ENCODE results near the gene NF1.

Gene NF1

DNA sequence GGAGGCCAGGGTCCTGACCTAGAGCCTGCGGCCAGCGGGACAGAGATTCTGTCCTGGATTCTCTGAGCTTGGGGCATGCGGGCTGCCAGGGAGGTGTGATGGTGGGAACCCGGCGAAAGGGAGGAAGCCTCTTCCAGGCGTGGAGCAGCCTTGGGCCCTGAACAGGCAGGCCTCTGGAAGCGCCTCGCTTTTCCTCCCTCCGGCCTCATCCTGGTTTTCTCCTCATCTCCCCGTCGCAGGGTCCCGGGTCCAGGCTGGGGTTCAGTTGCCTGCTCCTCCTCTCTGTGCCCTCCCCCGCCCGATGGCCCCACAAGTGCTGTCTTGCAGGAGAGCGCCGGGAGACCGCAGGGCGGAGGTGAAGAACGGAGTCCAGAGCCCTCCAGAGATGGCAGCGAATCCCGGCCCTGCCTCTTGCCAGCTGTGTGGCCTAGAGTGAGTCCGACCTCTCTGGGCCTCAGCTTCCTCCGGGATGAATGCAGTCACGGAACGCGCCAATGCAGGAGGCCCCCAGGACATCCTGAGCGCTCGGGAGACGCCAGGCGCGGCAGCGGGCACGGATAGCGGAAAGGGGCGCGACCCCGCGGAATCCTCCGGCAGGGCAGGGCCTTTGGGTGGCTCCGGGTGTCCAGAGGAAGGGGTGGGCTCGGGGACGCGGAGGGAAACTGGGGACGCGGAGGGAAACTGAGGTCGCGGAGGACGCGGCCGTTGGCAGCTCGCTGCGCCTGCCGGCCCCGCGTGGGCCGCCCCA lies 296.1 kb downstream of the NF1 start:
- Histone ChIP-seq H3K9ac (ENCODE audit: low read length) (no peak overlapping the region), H3K27ac (ENCODE audit: low read depth, low read length) (no peak overlapping the region), H3K4me3 (ENCODE audit: insufficient read depth, low read length, poor library complexity, severe bottlenecking) (no peak overlapping the region), H3F3A (ENCODE audit: insufficient read depth) (no peaks in the 10 kb centered on the region), H2AFZ (ENCODE audit: low read depth, low read length, severe bottlenecking) (no peak overlapping the region), H3K4me2 (ENCODE audit: low read depth, low read length, poor library complexity, severe bottlenecking) (no peak overlapping the region), H3K9me3 (ENCODE audit: insufficient read depth, low read length) (no peaks in the 10 kb centered on the region), H3K9me2 (replicated peaks; ENCODE audit: insufficient read depth, low read length) (no peaks in the 10 kb centered on the region), H3K79me2 (ENCODE audit: insufficient read depth, low read length) (no peaks in the 10 kb centered on the region), H4K20me1 (ENCODE audit: low read depth, low read length) (no peaks in the 10 kb centered on the region), H3K36me3 (ENCODE audit: low read length) (no peaks in the 10 kb centered on the region), H3K27me3 (ENCODE audit: low read length) (no peaks in the 10 kb centered on the region)
- no peak for TF ChIP-seq CTCF (IDR thresholded peaks at IDR 0.05; ENCODE audit: insufficient read depth, low read length, poor library complexity, severe bottlenecking)
- no peak for TF ChIP-seq EZH2phosphoT487 (conservative IDR thresholded peaks at IDR 0.05; ENCODE audit: low read length)

- Histone ChIP-seq H3K9me3 (ENCODE audit: insufficient read depth, low read length) (no peaks in the 10 kb centered on the region), H3K27ac (ENCODE audit: low read depth, low read length) (no peak within 1 kb of the TSS), H3F3A (ENCODE audit: insufficient read depth) (no peaks in the 10 kb centered on the region), H3K27me3 (ENCODE audit: low read length) (no peaks in the 10 kb centered on the region), H2AFZ (ENCODE audit: low read depth, low read length, severe bottlenecking) (no peak within 1 kb of the TSS), H3K9me2 (replicated peaks; ENCODE audit: insufficient read depth, low read length) (no peaks in the 10 kb centered on the region), H3K36me3 (ENCODE audit: low read length) (no peaks in the 10 kb centered on the region), H3K79me2 (ENCODE audit: insufficient read depth, low read length) (no peaks in the 10 kb centered on the region), H3K4me2 (ENCODE audit: low read depth, low read length, poor library complexity, severe bottlenecking) (no peak within 1 kb of the TSS), H3K9ac (ENCODE audit: low read length) (no peak within 1 kb of the TSS), H4K20me1 (ENCODE audit: low read depth, low read length) (no peaks in the 10 kb centered on the region), H3K4me3 (ENCODE audit: insufficient read depth, low read length, poor library complexity, severe bottlenecking) (no peak within 1 kb of the TSS)
- TF ChIP-seq EZH2phosphoT487 (conservative IDR thresholded peaks at IDR 0.05; ENCODE audit: low read length) (no peak), CTCF (IDR thresholded peaks at IDR 0.05; ENCODE audit: insufficient read depth, low read length, poor library complexity, severe bottlenecking) (no peak)
These were observed 296.7 kb downstream of the NF1 start, which contains the start of gene RAB11FIP4 for GRCh38 chr17:31391496-31391949. Gene RAB11FIP4 (plus strand): TSS chr17:31391675. CDS start chr17:31391853, 178 bp downstream.

DNA sequence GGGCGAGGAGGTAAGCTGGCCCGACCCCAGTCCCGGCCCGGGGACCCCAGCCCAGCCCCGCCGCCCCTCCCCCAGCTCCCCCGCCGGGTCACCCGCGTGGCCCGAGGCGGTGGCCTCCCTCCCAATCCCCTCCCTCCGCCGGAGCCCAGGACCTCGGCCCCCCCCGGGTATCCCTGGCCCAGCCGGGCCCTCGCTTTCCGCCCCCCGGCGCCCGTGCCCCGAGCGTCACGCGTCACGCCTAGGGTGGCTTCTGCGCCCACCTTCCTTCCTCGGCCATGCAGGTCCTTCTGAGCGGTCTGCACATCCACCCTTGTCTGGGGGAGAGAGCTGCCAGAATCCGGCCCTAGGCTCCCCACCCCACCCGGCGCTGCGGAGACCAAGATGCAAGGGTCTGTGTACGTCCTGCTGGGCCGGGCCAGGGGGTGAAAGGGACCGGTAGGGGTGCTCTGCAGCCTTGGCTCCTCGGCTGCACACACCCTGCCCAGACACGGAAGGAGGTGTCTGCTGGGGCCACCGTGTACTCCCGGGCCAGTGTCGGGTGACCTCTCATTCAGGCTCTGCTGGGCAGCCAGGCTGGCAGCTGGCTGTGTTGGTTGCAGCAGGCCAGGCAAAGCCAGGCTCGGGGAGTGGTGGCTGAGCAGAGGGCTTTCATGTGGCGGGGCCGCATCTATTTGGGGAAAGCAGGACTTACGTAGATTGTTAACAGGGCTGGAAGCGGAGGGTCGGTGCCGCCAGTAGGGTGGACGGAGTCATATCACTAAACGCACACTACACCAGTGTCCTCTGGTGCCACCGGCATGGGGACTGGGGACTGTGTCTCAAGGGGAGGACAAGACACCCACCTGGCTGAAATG lies 297.5 kb downstream of the NF1 start:
- Histone ChIP-seq H3K9me2 (replicated peaks; ENCODE audit: insufficient read depth, low read length) (no peaks in the 10 kb centered on the region), H3K9me3 (ENCODE audit: insufficient read depth, low read length) (no peaks in the 10 kb centered on the region), H2AFZ (ENCODE audit: low read depth, low read length, severe bottlenecking) (no peak overlapping the region), H3K9ac (ENCODE audit: low read length) (no peak overlapping the region), H3K4me3 (ENCODE audit: insufficient read depth, low read length, poor library complexity, severe bottlenecking) (no peak overlapping the region), H3K27me3 (ENCODE audit: low read length) (no peaks in the 10 kb centered on the region), H4K20me1 (ENCODE audit: low read depth, low read length) (no peaks in the 10 kb centered on the region), H3K27ac (ENCODE audit: low read depth, low read length) (no peak overlapping the region), H3F3A (ENCODE audit: insufficient read depth) (no peaks in the 10 kb centered on the region), H3K36me3 (ENCODE audit: low read length) (no peaks in the 10 kb centered on the region), H3K79me2 (ENCODE audit: insufficient read depth, low read length) (no peaks in the 10 kb centered on the region), H3K4me2 (ENCODE audit: low read depth, low read length, poor library complexity, severe bottlenecking) (no peak overlapping the region)
- TF ChIP-seq EZH2phosphoT487 (conservative IDR thresholded peaks at IDR 0.05; ENCODE audit: low read length) (no peak), CTCF (IDR thresholded peaks at IDR 0.05; ENCODE audit: insufficient read depth, low read length, poor library complexity, severe bottlenecking) (no peak)

Measured in SU-DHL-6 (cell line).